NCI-H1694 treated with DMSO at 0.1 percent for 48 hours (cell line): ENCODE data around the gene ZFHX3.

Source experiments
- DNase-seq: peaks from one replicate; lab custom pipeline; 2025; lab: John Stamatoyannopoulos, UW

ZFHX3 gene

DNA sequence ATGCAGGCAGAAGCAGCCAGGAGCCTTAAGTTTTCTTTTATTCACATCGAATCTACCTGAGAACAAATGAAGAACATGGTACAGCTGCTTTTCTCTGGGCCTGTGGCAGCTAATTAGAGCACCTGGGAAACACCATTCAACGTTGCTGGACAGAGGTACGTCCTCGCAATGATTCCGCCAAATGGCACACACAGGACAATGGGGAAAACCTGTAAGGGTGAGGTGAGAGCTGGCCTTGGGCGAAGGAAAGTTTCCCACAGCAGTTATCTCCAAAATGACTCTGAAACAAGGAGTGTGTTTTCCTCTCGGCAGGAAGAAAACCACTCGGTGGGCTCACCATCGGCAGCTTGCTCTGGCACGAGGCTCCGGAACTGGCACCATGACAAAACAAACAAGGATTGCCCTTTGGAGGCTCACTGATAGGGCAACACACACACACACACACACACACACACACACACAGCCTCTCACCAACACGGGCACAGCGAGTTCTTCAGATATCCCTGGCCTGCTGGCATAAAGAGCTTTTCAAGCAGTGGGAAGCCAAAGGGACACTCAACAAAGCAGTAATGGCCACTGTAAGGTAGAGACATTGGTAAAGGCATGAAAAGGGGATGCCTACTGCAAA is 73.7 kb downstream of the ZFHX3 start:
- peak; percentile 25 for DNase-seq

- no peak for DNase-seq
These were observed 74.9 kb downstream of the ZFHX3 start for GRCh38 chr16:72972878-72973571.

GRCh38 chr16:72971370-72971769 is 76.6 kb downstream of the ZFHX3 start:
- DNase-seq, result no peak

DNA sequence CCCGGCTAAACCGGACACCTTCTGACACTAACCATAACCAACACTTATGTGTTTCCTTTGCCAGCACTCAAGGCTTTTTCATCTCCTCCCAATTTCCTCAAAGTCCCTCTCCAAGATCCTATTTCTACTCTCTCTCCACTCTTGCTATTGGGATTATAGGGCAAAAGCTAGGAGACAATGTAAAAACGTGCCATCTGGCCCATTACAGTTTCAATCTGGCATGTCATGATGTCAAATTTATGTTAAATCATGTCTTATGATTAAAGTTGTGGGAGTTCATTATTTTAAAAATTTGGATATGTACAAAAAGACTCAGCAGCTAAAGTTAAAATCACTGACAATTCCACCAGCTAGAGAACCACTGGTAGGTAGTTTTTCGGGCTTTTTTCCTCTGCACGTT is 77.3 kb downstream of the ZFHX3 start:
- DNase-seq, result peak; percentile 39

DNA sequence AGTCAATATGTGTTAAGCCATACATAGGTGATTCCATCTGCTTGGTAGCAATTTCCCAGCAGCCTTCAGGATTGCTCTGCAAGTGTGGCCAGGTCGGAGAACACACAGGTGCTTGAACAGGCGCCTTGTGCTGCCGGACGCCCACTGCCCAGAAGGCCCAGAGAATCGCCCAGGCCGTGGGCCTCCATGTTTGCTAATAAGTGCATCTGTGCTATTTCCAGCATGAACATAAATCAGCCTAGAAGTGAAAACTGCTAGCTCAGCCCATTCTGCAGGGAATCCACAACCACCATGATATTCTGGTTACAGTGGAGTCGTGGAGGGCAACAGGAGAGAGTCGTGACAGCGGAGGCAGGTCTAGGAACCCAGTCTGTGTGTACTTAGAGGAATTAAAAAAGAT is 78.1 kb downstream of the ZFHX3 start:
- no peak for DNase-seq

- DNase-seq, result no peak
These were observed 78.8 kb downstream of the ZFHX3 start for GRCh38 chr16:72969146-72969545.

DNA sequence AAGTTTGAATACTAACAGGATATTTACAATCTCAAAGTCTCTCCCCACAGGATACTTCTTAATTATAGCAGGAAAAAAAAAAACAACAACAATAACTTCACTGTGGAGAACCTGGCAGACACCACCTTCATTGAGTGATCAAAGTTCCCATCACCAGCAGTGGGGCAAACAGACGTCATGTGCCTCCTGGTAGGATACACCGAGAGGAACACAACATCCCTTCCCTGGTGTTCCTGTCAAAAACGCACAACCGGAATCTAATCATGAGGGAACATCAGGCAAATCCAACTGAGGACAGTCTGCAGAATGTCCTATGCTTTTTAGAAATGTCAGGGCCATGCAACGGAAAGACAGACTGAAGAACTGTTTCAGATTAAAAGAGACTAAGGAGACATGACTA is 80.0 kb downstream of the ZFHX3 start:
- DNase-seq, result no peak

DNA sequence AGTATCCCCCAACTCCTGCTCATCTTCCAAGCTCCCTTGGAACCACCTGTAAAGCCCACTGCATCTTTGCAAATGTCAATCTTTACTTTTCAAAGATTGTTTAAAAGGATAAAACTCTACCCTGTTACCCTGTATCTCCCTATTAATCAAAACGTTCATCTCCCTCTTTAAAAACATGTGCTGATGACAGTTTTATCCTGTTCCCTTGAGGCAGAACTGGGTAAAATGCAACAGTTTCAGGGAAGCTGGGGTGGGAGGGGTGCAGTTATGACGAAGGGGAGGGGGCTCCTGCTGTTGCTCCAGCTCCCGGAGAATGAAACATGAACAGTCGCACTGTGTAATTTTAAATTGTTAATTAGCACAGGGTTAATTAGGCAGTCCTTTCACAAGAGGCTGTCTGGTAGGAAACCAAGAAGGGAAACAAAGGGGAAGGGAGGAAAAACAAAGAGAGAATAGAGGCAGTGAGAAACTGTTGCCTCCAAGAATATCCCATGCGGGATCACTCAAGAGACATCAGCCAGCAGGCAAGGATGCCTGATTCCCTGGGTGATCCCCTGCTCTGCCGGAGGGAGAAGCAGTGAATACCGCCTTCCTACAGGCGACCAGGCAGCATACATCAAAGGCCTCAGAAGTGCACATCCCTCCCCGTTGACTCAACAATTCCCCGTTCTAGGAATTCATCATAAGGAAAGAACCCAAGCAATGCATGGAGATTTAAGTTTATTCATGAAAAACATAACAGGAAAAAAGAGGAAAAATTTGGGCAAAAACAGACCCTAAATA is 84.2 kb downstream of the ZFHX3 start:
- DNase-seq, result no peak

- DNase-seq, result no peak
These were observed 85.6 kb downstream of the ZFHX3 start for GRCh38 chr16:72962347-72962746.

- no peak for DNase-seq
These were observed 86.1 kb downstream of the ZFHX3 start for GRCh38 chr16:72961863-72962262.

DNA sequence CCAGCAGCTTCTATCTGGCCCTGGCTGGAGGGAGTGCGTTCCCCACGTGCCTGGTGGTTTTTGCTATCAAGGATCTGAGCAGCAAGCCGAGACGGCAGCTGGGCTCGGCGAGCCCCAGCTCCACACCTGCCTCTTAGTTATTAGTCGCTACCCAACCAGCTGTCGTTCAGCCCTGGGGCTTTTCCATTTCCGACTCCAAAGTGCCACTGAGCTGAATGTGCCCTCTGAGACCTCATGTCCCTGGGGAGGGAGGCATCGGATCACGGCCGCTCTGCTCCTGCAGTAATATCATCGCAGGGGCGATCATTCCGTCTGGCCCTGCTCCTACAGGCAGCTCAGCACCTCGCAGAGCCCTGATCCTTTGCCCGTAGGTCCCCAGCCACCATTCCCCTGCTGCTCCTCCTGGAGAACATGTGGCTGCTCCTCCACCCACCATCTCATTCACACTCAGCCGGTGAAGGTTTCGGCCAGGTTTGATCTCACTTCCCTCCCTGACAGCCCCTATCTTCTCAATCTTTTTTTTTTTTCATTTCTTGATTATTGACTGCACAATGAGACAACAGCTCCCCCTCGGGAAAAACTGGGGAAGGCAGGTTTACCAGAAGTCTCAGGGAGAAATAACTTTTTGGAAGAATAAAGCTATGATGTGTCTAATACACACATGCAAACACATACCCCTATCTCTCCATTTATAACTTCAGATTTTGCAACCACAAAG is 86.7 kb downstream of the ZFHX3 start:
- peak; percentile 71 for DNase-seq

DNA sequence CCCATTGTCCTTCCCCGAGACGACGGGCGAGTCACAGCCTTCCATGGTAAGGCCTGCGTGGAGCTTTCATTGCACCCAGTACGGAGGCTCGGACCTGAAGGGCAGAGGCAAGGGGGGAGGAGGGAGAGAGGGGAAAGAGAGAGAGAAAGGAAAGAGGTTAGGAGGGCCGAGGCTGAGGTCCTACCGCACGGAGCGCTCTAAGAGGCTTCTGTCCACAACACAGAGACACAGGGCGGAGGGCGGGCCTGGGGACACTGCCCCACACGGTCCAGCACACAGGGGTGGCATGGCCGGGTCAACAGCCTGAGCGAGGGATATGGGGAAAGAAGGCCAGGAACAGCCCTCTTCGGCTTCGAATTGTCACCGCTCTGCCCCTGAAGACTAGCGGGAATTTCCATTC is 87.8 kb downstream of the ZFHX3 start:
- no peak for DNase-seq

GRCh38 chr16:72959301-72959996 is 88.5 kb downstream of the ZFHX3 start:
- DNase-seq, result no peak

- no peak for DNase-seq
These were observed 89.3 kb downstream of the ZFHX3 start for GRCh38 chr16:72958522-72959076.

- no peak for DNase-seq
These were observed 90.3 kb downstream of the ZFHX3 start for GRCh38 chr16:72957303-72958277.

DNA sequence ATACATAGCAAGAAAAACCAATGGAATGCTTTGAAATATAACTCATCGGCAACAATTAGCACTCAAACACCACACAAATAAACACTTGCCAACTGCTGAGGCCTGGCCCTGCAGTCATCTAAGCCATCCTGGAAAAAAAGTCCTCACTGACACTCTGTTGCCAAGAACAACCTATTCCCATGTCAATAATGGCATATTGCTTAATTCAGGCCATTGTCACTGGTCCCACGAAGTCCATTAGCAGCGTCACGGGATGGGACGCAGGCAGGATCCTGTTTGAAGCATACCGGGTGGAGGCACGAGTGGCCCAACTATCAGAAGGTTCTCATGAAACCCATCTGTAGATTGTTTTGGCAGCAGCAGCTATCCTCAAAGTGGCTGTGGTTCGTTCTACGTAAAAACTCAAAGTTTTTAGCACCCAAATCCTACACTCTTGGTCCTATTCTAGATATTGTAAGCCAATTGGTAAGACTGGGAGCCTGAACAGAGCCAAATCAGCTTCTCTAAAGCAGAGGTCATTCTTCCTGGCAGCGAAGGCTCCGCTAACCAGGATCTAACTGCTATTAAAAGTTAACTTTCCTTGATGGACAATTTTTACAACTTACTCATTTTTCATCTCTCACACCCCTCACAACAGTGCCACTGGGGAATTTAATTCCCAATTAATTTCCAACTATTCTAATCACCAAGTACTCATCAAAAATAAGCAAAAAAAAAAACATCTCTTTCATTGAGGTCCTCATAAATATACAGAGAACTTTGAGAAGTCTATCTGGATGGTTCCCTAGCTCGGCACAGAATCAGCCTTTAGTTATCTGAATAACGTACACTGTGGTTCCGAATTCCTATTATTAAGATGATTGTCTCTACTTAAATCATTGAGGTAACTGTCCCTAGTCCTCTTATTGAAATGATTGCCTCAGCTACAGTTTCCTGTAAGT is 91.5 kb downstream of the ZFHX3 start:
- no peak for DNase-seq

- no peak for DNase-seq
These were observed 95.1 kb downstream of the ZFHX3 start for GRCh38 chr16:72952811-72953271.

- DNase-seq, result no peak
These were observed 95.5 kb downstream of the ZFHX3 start for GRCh38 chr16:72952404-72952803.

DNA sequence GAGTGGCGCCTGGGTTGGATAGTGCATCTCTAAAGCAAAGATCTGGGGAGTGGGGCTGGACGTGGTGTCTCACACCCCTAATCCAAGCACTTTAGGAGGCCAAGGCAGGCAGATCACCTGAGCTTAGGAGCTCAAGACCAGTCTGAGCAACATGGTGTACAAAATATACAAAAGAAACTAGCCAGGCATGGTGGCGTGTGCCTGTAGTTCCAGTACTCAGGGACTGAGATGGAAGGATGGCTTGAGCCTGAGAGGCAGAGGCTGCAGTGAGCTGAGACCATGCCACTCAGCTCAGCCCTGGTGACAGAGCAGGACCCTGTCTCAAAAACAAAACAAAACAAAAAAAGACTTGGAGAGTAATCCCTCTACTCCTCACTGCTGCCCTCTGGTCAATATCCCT is 96.0 kb downstream of the ZFHX3 start:
- DNase-seq, result no peak
